ENCODE measurements around the gene CLDN18.

CLDN18 gene

DNA sequence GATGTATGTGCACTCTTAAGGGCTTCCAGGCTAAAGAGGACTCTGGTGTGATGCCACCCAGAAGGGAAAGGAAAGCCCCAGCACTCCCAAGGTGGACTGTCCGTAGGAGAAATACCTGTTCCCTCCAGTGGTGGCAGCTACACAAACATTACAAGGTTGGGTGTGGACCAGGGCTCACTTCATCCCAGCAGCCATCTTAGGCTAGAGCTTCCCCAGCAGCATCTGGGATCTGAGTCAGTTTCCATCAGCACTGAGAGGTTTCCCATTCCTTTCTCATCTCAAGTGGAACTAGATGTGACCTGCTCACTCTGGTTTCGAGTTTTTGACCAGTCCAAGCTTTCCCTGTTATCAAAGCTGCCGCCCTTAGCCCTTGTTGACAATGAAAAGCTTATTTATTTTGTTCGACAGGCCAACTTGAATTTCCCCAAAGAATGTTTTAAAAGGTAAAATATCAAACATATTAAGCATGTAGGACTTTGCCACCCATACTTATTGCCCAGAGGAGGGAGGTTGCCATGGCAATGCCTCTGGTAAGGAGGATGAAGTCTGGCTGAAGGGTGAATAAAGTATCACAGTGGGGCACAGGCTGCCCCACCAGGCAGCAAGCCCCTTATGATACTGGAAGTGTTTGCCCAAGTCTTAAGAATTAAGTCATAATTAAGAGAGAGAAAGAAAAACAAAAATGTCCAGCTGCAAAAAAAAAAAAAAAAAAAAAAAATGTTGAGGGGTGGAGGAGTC lies 28.9 kb downstream of the CLDN18 start:
- H3K4me3 Mint-ChIP-seq: no peak overlapping the region
- no peaks in the 10 kb centered on the region for H3K36me3 Mint-ChIP-seq
- peaks cover 11% of the 10 kb centered on the region for H3K27me3 Mint-ChIP-seq
- no peaks in the 10 kb centered on the region for H3K9me3 Mint-ChIP-seq (ENCODE audit: low read depth)
- H3K4me1 Mint-ChIP-seq (ENCODE audit: low read depth): no peaks in the 10 kb centered on the region
- H3K27ac Mint-ChIP-seq: no peak overlapping the region

DNA sequence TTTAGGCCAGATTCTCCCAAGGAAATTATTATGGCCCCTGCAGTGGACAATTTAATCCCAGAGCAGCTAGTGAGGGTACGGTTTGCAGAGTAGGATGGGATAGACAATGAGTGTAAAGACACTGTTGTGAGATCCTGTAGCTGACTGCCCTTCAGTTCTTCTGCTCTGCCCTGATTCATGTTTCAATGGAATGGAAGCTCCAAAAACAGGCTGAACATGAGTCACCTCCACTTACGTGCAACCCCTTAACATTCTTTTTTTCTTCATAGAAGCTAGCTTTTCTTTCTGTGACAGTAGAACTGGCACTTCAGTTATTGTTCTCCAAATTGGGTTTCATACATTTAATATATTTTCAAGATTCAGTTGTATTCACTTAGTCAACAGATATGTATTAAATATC lies 32.1 kb downstream of the CLDN18 start:
- Mint-ChIP-seq H3K27ac (no peak overlapping the region), H3K4me3 (no peak overlapping the region), H3K27me3 (peaks cover 19% of the 10 kb centered on the region), H3K4me1 (ENCODE audit: low read depth) (no peaks in the 10 kb centered on the region), H3K36me3 (no peaks in the 10 kb centered on the region), H3K9me3 (ENCODE audit: low read depth) (no peaks in the 10 kb centered on the region)

DNA sequence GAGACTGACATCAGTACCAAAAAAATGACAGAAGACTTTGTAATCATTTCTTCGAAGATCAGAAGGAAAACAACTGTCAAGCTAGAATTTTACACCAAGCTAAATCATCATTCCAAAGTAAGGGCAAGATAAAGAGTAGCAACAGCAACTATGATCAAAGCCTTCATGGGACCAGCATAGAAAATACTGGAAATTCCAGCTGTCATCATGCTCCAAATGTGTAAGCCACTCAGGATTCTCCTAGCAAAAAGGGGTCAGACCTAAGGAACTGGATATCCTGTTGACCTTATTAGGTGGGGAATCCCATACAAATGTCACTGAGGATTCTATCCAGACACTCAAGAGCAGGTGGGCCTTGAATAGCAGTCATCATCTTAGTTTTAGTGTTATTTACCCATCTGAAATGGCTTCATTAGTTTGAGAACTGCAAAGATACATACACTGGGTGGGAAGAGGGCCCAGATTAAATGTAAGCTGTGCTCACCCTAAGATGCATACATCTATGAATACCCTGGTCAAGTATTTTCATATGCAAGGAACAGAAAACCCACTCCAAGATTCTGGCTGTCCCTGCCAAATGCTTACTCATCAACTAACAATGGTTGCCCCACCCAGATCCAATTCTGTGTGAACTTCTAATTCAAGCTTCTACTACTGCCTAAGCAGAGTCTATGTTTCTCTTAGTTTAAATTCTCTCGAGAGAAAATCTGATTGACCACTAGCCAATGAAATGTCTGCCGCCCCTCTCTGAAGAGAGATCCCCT lies 33.5 kb downstream of the CLDN18 start:
- H3K9me3 Mint-ChIP-seq (ENCODE audit: low read depth): no peaks in the 10 kb centered on the region
- H3K27me3 Mint-ChIP-seq: peaks cover 21% of the 10 kb centered on the region
- no peak overlapping the region for H3K4me3 Mint-ChIP-seq

DNA sequence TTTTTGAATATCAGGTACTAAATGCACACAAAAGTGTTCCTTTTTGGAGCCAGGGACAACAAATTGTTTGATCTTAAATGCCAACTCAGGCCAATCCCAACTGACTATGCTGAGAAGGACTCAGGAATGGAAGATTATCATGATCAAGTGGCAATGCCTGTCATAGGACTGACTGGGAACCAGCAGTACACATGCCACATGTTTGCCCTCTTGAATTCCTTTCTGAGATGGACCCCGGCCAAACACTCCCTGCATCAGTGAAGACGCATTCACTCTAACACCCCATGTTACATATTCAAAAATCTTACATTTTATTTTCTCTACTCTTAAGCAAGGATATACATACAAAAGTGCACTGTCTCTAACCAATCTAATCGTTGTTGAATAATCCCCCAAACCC lies 36.1 kb downstream of the CLDN18 start:
- Mint-ChIP-seq H3K4me1 (ENCODE audit: low read depth) (no peaks in the 10 kb centered on the region), H3K36me3 (no peaks in the 10 kb centered on the region), H3K27ac (no peak overlapping the region), H3K4me3 (no peak overlapping the region), H3K9me3 (ENCODE audit: low read depth) (no peaks in the 10 kb centered on the region), H3K27me3 (peaks cover 15% of the 10 kb centered on the region)

More for the DNA sequence above, 33.5 kb downstream of the CLDN18 start:
- H3K27ac Mint-ChIP-seq: no peak overlapping the region
- H3K36me3 Mint-ChIP-seq: no peaks in the 10 kb centered on the region
- H3K4me1 Mint-ChIP-seq (ENCODE audit: low read depth): no peaks in the 10 kb centered on the region

DNA sequence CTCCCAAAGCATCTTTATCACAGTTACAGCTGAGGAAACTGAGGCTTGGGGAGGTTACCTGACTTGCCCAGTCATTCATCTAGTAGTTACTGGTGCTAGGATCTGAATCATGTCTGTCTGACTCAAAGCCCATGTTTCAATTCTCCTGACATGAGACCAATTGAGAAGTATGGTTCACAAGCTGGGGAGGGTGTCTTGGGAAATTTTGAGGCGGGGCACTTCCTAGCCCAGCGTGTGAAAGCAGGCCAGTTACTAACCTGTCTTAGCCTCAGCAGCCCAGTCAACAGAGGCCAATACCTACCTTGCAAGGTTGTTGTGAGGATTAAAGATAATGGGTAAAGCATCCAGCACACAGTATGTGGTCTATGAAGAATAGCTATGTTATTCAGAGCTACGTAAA lies 37.0 kb downstream of the CLDN18 start:
- H3K36me3 Mint-ChIP-seq: no peaks in the 10 kb centered on the region
- no peak overlapping the region for H3K27ac Mint-ChIP-seq
- H3K4me1 Mint-ChIP-seq (ENCODE audit: low read depth): no peaks in the 10 kb centered on the region
- H3K27me3 Mint-ChIP-seq: peaks cover 19% of the 10 kb centered on the region
- no peaks in the 10 kb centered on the region for H3K9me3 Mint-ChIP-seq (ENCODE audit: low read depth)
- H3K4me3 Mint-ChIP-seq: no peak overlapping the region

DNA sequence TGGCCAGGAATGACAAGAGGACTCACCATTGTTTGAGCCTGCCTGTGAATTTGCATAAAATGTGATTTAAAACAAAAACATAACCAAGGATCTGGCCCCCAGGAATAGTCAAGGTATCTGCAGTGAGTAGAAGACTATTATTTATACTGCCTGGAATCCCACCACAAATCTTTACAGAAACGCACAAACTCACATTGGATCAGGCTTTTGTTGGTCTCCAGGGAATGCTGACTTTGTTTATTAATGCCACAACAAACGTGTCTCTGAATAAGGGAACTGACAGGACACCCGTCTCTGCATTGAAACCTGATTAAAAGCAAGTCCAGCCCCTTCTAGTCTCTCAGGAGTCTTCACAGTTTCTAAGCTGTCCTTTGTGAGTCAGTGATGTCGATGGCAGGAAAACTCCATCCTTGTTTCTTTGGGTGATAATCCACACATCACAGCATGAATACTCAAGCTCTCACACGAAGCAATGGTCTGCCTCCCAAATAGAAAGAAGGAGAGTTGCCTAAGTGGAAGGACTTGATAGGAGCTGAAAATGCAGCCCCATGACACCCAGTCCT lies 37.7 kb downstream of the CLDN18 start:
- Mint-ChIP-seq H3K27ac (no peak overlapping the region), H3K27me3 (peaks cover 22% of the 10 kb centered on the region), H3K4me3 (no peak overlapping the region), H3K9me3 (ENCODE audit: low read depth) (no peaks in the 10 kb centered on the region), H3K36me3 (no peaks in the 10 kb centered on the region), H3K4me1 (ENCODE audit: low read depth) (no peaks in the 10 kb centered on the region)

DNA sequence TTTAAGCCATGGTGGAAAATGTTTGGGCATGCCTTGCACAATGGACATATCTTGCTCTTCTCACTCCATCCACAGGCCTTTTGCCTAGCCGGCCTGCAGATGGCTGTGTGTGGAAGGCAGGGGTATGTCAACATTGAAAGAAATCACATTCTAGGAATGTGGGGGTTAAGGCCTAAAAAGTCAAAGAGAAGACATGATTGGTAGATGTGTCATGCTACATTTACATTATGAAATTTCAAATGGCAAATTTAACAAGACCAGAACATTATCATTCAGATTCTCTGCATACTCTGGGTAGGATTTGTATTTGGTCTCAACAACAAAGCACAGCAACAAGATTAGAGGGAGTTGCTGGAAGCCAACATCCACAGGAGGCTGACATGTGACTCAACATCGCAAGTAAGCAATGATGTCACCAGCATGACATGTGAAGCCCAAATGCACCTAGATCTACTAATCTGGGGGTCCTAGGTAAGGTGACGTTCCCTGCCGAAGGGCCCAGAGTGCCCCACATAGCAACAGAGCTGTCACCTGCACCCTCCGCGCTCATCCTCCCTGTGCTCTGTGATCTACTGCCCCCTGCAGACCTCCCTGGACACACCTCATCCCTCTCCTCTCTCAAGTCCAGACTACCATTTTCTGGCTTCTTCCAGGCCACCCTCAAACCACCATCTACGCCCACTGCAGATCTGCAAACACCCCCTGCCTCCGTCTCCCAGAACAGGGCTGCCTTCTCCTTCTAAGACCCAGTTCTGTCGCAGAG lies 39.4 kb downstream of the CLDN18 start:
- H3K27ac Mint-ChIP-seq: no peak overlapping the region
- H3K4me1 Mint-ChIP-seq (ENCODE audit: low read depth): no peaks in the 10 kb centered on the region
- H3K27me3 Mint-ChIP-seq: peaks cover 25% of the 10 kb centered on the region
- H3K4me3 Mint-ChIP-seq: no peak overlapping the region
- H3K9me3 Mint-ChIP-seq (ENCODE audit: low read depth): no peaks in the 10 kb centered on the region
- no peaks in the 10 kb centered on the region for H3K36me3 Mint-ChIP-seq

- H3K9me3 Mint-ChIP-seq (ENCODE audit: low read depth): no peaks in the 10 kb centered on the region
- no peaks in the 10 kb centered on the region for H3K36me3 Mint-ChIP-seq
- H3K4me1 Mint-ChIP-seq (ENCODE audit: low read depth): no peaks in the 10 kb centered on the region
- H3K27me3 Mint-ChIP-seq: peaks cover 21% of the 10 kb centered on the region
- no peak overlapping the region for H3K27ac Mint-ChIP-seq
- no peak overlapping the region for H3K4me3 Mint-ChIP-seq
Observed at GRCh38 chr3:138051947-138052802, 42.2 kb downstream of the CLDN18 start.

DNA sequence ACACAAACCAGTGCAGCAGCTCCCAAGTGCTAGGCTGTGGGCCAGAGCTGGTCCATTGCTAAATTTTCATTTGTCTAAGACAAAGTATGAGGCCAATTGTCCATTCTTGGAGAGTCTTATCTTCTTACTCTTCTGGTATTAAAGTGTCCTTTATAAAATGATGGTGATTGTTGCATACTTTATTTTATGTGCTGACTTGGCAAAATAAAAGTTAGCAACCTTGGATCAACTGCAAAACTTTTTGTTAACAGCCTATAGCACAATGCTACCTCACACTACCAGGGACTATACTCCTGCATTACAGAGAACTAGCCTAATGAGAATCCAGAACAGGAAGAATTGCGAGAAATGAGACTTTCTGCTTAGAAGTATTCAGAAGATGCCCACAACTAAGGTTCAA lies 44.1 kb downstream of the CLDN18 start:
- H3K36me3 Mint-ChIP-seq: no peaks in the 10 kb centered on the region
- H3K9me3 Mint-ChIP-seq (ENCODE audit: low read depth): no peaks in the 10 kb centered on the region
- H3K27me3 Mint-ChIP-seq: peaks cover 19% of the 10 kb centered on the region
- no peak overlapping the region for H3K4me3 Mint-ChIP-seq
- no peaks in the 10 kb centered on the region for H3K4me1 Mint-ChIP-seq (ENCODE audit: low read depth)
- H3K27ac Mint-ChIP-seq: no peak overlapping the region

DNA sequence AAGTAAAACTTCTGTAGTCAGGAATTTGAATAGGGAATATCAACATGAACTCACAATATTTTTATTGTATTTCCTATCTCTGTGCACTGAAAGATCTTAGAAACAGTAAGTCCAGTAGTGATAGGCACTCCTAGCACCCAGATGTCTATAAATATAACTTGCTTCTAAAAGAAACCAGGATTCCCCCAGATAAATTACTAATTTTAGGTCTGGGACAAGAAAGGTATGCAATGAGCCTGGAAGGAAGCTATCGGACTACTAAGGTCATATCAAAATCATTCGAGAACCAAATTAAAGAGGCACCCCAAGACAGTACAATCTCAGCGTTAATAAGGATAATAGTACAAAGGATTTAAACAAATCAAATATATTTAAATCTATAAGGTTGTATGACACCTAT lies 47.4 kb downstream of the CLDN18 start:
- peaks cover 14% of the 10 kb centered on the region for H3K27me3 Mint-ChIP-seq
- no peaks in the 10 kb centered on the region for H3K9me3 Mint-ChIP-seq (ENCODE audit: low read depth)
- no peak overlapping the region for H3K27ac Mint-ChIP-seq
- H3K36me3 Mint-ChIP-seq: no peaks in the 10 kb centered on the region
- H3K4me3 Mint-ChIP-seq: no peak overlapping the region
- H3K4me1 Mint-ChIP-seq (ENCODE audit: low read depth): no peaks in the 10 kb centered on the region

GRCh38 chr3:138059261-138059660 lies 49.3 kb downstream of the CLDN18 start:
- no peak overlapping the region for H3K4me3 Mint-ChIP-seq
- H3K4me1 Mint-ChIP-seq (ENCODE audit: low read depth): no peaks in the 10 kb centered on the region
- no peaks in the 10 kb centered on the region for H3K36me3 Mint-ChIP-seq

GRCh38 chr3:138060792-138061191 lies 50.8 kb downstream of the CLDN18 start:
- H3K27ac Mint-ChIP-seq: no peak overlapping the region
- no peaks in the 10 kb centered on the region for H3K9me3 Mint-ChIP-seq (ENCODE audit: low read depth)
- no peaks in the 10 kb centered on the region for H3K4me1 Mint-ChIP-seq (ENCODE audit: low read depth)
- H3K27me3 Mint-ChIP-seq: peaks cover 1% of the 10 kb centered on the region
- H3K4me3 Mint-ChIP-seq: no peak overlapping the region
- H3K36me3 Mint-ChIP-seq: no peaks in the 10 kb centered on the region

More at GRCh38 chr3:138059261-138059660, 49.3 kb downstream of the CLDN18 start:
- peaks cover 8% of the 10 kb centered on the region for H3K27me3 Mint-ChIP-seq
- no peaks in the 10 kb centered on the region for H3K9me3 Mint-ChIP-seq (ENCODE audit: low read depth)
- no peak overlapping the region for H3K27ac Mint-ChIP-seq

DNA sequence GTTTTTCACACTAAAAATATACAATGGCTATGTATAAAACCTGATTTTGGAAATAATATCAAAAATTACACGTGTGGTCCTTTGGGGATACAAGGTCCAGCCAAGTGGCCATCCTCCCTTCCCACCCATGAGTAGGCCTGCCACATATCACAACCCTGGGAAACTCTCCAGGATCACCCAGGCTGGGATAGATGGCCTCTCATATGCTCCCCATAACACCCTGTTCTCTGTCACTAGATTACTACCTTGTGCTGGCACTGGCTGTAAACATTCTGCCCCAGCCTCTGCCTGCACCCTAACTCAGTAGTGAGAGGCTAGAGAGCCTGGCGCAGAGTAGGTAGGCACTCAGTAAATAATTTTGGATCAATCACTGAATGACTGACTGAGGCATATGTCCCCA lies 52.1 kb downstream of the CLDN18 start:
- H3K4me1 Mint-ChIP-seq (ENCODE audit: low read depth): no peaks in the 10 kb centered on the region
- H3K9me3 Mint-ChIP-seq (ENCODE audit: low read depth): no peaks in the 10 kb centered on the region
- no peak overlapping the region for H3K27ac Mint-ChIP-seq
- no peak overlapping the region for H3K4me3 Mint-ChIP-seq
- H3K36me3 Mint-ChIP-seq: no peaks in the 10 kb centered on the region
- peaks cover 1% of the 10 kb centered on the region for H3K27me3 Mint-ChIP-seq

- Mint-ChIP-seq H3K4me1 (ENCODE audit: low read depth) (no peaks in the 10 kb centered on the region), H3K4me3 (no peak overlapping the region), H3K27ac (no peak overlapping the region), H3K36me3 (no peaks in the 10 kb centered on the region), H3K9me3 (ENCODE audit: low read depth) (no peaks in the 10 kb centered on the region), H3K27me3 (no peaks in the 10 kb centered on the region)
Observed at GRCh38 chr3:138062626-138063025, 52.7 kb downstream of the CLDN18 start.
